PC-9 (cell line): ENCODE data around the gene USF2.

Source experiments
- EZH2 ChIP-seq: fragments of 200-600 bp; sonication (generic); IDR thresholded peaks from 2 replicates; pipeline ENCODE4 v1.8.0; 2017; ENCODE audit warnings: antibody characterized with exemption, low read depth
- TF ChIP-seq, protein P1 (sequence below): fragments of 200-600 bp; sonication (generic); conservative IDR thresholded peaks from 2 replicates; pipeline ENCODE4 v1.6.1; 2017; ENCODE audit warnings: mixed run types, antibody characterized with exemption, mild to moderate bottlenecking, moderate library complexity

- TF ChIP-seq, protein P1, sequence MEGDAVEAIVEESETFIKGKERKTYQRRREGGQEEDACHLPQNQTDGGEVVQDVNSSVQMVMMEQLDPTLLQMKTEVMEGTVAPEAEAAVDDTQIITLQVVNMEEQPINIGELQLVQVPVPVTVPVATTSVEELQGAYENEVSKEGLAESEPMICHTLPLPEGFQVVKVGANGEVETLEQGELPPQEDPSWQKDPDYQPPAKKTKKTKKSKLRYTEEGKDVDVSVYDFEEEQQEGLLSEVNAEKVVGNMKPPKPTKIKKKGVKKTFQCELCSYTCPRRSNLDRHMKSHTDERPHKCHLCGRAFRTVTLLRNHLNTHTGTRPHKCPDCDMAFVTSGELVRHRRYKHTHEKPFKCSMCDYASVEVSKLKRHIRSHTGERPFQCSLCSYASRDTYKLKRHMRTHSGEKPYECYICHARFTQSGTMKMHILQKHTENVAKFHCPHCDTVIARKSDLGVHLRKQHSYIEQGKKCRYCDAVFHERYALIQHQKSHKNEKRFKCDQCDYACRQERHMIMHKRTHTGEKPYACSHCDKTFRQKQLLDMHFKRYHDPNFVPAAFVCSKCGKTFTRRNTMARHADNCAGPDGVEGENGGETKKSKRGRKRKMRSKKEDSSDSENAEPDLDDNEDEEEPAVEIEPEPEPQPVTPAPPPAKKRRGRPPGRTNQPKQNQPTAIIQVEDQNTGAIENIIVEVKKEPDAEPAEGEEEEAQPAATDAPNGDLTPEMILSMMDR: no peak
- TF ChIP-seq EZH2: no peak
Measured at GRCh38 chr19:35226748-35227147, 42.0 kb upstream of the USF2 start.
